Tibial nerve (tissue), 4 donors: Measurements from ENCODE around the gene OAS2.

Experiments used
- CTCF ChIP-seq, 5 experiments: fragments of 200-600 bp in 3 of 5; fragments of 450-650 bp in 2 of 5; sonication (generic) in 3 of 5; IDR thresholded peaks; one replicate each; pipeline ENCODE4 v1.5.1; 2016 to 2019; ENCODE audit warnings: antibody characterized with exemption in 5 of 5, mild to moderate bottlenecking in 3 of 5, moderate library complexity in 2 of 5
- EP300 ChIP-seq, 2 donors: sonication (generic); formaldehyde crosslinking; IDR thresholded peaks; one replicate each; pipeline ENCODE4 v1.6.1; 2017; ENCODE audit warnings: antibody characterized with exemption in 2 of 2, mild to moderate bottlenecking in 1 of 2
- POLR2A ChIP-seq, 2 donors: fragments of 450-650 bp; IDR thresholded peaks; one replicate each; pipeline ENCODE4 v1.6.1; 2017; ENCODE audit warnings: antibody characterized with exemption in 2 of 2, mild to moderate bottlenecking in 2 of 2, moderate library complexity in 2 of 2

DNA sequence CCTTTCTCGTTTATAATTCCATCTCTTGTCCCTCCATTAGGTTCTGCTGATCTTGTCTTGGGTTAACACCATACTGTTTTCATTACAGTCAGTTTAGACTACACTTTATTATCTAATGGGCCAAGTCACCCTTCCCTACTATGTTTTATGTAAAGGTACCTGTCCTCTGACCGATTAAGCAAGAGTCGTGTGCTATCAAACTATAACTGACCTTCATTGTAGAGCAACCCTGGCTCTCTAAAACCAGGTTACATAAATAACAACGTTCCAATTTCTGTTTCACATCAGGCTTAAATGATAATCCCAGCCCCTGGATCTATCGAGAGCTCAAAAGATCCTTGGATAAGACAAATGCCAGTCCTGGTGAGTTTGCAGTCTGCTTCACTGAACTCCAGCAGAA is 16.7 kb downstream of the OAS2 start:
- TF ChIP-seq CTCF (IDR thresholded peaks at IDR 0.05) (no peak), POLR2A (IDR thresholded peaks at IDR 0.05) (no peak), EP300 (IDR thresholded peaks at IDR 0.05) (no peak)
